ENCODE results near the gene MEGF10. TPM values are rescaled to one million over a fixed set of nuclear protein-coding genes. Genes with fewer than 3 reads are reported as not detected.

The MEGF10 gene
- polyA plus RNA-seq, 1 donor: 43.0 TPM

GRCh38 chr5:127367946-127368465 lies 77.4 kb downstream of the MEGF10 start:
- DNase-seq (ENCODE audit: low read depth): no peak

- DNase-seq (ENCODE audit: low read depth): peak; percentile 44
These were observed 79.2 kb downstream of the MEGF10 start for GRCh38 chr5:127369796-127370195.

GRCh38 chr5:127370631-127371030 lies 80.0 kb downstream of the MEGF10 start:
- DNase-seq (ENCODE audit: low read depth): no peak

- DNase-seq (ENCODE audit: low read depth): no peak
These were observed 83.4 kb downstream of the MEGF10 start for GRCh38 chr5:127373858-127374491.

- DNase-seq (ENCODE audit: low read depth): no peak
These were observed 84.5 kb downstream of the MEGF10 start for GRCh38 chr5:127375124-127375523.

GRCh38 chr5:127375544-127376091 lies 85.0 kb downstream of the MEGF10 start:
- DNase-seq (ENCODE audit: low read depth): no peak

- DNase-seq (ENCODE audit: low read depth): no peak
These were observed 87.1 kb downstream of the MEGF10 start for GRCh38 chr5:127377651-127378050.

GRCh38 chr5:127385936-127386335 lies 95.3 kb downstream of the MEGF10 start:
- no peak for DNase-seq (ENCODE audit: low read depth)

- DNase-seq (ENCODE audit: low read depth): no peak
These were observed 96.0 kb downstream of the MEGF10 start for GRCh38 chr5:127386557-127386956.

GRCh38 chr5:127389601-127390000 lies 99.0 kb downstream of the MEGF10 start:
- DNase-seq (ENCODE audit: low read depth): no peak

GRCh38 chr5:127392762-127393161 lies 102.2 kb downstream of the MEGF10 start:
- no peak for DNase-seq (ENCODE audit: low read depth)

GRCh38 chr5:127396490-127397155 lies 106.0 kb downstream of the MEGF10 start:
- no peak for DNase-seq (ENCODE audit: low read depth)

- DNase-seq (ENCODE audit: low read depth): no peak
These were observed 107.9 kb downstream of the MEGF10 start for GRCh38 chr5:127398508-127398907.

GRCh38 chr5:127399068-127399467 lies 108.5 kb downstream of the MEGF10 start:
- no peak for DNase-seq (ENCODE audit: low read depth)

- no peak for DNase-seq (ENCODE audit: low read depth)
These were observed 109.9 kb downstream of the MEGF10 start for GRCh38 chr5:127400539-127400938.

- DNase-seq (ENCODE audit: low read depth): no peak
These were observed 110.5 kb downstream of the MEGF10 start for GRCh38 chr5:127400946-127401670.

- no peak for DNase-seq (ENCODE audit: low read depth)
These were observed 111.8 kb downstream of the MEGF10 start for GRCh38 chr5:127402361-127402760.

- no peak for DNase-seq (ENCODE audit: low read depth)
These were observed 113.6 kb downstream of the MEGF10 start for GRCh38 chr5:127404190-127404589.

- no peak for DNase-seq (ENCODE audit: low read depth)
These were observed 115.9 kb downstream of the MEGF10 start for GRCh38 chr5:127406326-127407121.

GRCh38 chr5:127409246-127409917 lies 118.8 kb downstream of the MEGF10 start:
- DNase-seq (ENCODE audit: low read depth): no peak

All from forelimb muscle (tissue), 1 donor.